RCC 7860 (cell line): Measurements from ENCODE around the gene RBP5.
"Not testable (repeated sequence)": the region's sequence is repeated elsewhere in the genome, so short reads cannot be mapped to it uniquely, and the experiment has no call there.

Source experiments
- DNase-seq: peaks from one replicate; pipeline ENCODE4 v3.0.0-alpha.2; 2015; ENCODE audit warnings: low spot score
- FAIRE-seq: peaks from 2 replicates; lab custom pipeline; 2012; peaks lifted over from hg19 to GRCh38; lab: Jason Lieb, UNC

RBP5 gene

GRCh38 chr12:7123806-7124522 is 4.7 kb downstream of the RBP5 start:
- FAIRE-seq (no peak), DNase-seq (no peak)

DNA sequence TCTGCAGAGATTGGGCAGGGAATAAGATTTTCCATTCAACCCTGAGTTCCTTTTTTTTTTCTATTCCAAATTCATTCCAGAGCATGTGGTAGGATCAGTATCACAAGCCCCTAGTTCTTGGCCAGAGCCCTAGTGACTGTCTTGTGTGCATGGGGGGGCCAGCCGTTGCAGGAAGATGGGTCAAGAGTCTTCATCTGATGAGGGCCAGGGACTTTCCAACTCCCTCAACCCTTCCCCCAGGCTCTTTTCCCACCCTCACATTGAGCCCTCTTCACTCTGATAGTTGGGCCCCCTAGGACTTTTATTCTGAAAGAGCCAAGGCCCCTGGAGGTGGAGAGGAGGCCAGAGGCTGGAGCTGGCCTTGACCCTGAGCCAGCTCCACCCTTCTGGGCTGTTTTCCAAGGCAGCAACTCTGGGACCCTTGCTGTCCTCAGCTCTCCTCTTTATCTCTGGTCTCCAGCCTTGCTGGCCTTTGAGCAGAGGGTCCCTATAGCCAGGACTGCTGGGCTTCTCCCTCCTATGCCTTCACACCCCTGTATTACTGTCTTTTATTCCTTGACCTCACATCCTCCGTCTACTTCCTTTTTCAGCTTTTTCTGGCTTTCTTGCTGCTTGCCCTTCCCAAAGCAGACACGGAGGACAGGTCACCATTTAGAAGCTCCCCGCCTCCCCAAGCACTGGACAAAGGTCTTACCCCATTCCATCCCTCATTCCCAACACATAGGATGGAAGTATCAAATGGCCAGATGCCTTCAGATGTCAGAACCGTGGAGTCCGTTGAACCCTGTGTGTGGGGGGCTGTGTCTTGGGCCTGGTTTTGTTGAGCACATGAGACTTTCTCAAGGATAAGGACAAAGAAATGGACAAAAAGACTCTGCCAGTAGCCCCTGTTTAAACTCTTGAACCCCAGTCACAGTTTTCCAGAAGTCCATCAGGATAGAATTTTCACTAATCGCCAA is 5.6 kb downstream of the RBP5 start:
- no peak for FAIRE-seq
- no peak for DNase-seq

- DNase-seq (no peak), FAIRE-seq (no peak)
Observed at GRCh38 chr12:7121324-7121723, 7.4 kb downstream of the RBP5 start.

DNA sequence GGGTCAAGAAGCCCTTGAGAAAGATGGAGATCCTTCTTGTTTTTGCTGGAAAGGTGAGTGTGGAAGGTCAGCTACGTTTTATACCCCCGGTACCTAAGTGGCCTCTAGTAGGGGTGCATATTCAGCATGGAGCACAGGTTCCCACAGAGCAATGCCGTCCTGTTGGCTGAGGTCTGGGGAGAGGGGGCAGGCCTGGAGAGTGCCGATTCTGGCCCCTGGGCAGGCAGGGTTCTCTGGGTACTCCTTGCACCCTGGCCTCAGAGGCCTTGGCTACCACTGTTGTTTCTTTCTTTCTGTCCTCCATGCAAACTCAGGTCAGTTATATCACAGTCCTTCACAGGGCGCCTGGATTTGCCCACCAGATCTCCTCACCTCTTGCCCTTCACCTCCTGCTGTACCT is 8.5 kb downstream of the RBP5 start:
- no peak for FAIRE-seq
- no peak for DNase-seq

DNA sequence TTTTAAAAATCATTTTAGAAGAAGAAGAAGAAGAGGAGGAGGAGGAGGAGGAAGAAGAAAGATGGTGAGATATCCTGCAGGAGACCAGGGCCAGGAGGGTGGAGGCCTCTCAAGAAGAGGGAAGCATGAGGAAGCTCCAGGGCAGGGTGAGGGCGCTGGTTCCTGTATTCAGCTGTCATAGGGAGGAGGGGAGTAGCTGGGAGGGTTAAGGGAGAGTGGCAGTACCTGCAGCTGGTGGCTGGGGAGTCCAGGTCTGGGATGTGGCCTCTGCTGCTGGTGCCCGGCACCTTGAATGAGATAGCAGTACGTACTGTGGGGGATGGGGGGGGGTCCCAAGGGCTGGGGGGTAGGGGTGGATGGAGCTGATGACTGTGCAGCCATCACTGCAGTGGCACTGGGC is 9.8 kb downstream of the RBP5 start:
- DNase-seq (no peak), FAIRE-seq (no peak)

GRCh38 chr12:7117670-7118069 is 11.0 kb downstream of the RBP5 start:
- no peak for FAIRE-seq

GRCh38 chr12:7116916-7117315 is 11.8 kb downstream of the RBP5 start:
- no peak for FAIRE-seq
- no peak for DNase-seq

More at GRCh38 chr12:7117670-7118069, 11.0 kb downstream of the RBP5 start:
- no peak for DNase-seq

DNA sequence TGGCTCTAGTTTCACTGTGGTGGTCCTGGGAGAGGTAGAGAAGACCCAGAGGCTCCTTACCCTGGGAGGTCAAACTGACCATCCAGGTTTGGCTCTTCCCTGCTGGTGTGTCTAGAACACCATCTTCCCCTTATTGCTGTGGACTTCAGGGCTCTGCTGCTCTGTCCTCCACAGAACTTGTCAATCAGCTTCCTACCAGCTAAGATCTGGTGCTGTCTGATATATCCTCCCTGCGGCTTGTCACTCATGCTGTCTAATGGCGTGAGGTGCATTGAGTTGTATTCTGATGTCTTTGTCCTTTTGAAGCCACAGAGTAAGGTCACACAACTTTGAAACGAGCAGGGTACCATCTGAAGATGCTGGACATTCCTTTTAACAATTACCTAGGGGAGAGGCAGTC is 12.5 kb downstream of the RBP5 start:
- FAIRE-seq (no peak), DNase-seq (no peak)

- FAIRE-seq: no peak
- DNase-seq: no peak
Observed at GRCh38 chr12:7114851-7115250, 13.8 kb downstream of the RBP5 start.

- no peak for DNase-seq
- FAIRE-seq: no peak
Observed at GRCh38 chr12:7114008-7114407, 14.7 kb downstream of the RBP5 start.

GRCh38 chr12:7113389-7113871 is 15.3 kb downstream of the RBP5 start:
- DNase-seq (peak; percentile 7), FAIRE-seq (no peak)

- DNase-seq (no peak), FAIRE-seq (no peak)
Observed at GRCh38 chr12:7112041-7112440, 16.6 kb downstream of the RBP5 start.

DNA sequence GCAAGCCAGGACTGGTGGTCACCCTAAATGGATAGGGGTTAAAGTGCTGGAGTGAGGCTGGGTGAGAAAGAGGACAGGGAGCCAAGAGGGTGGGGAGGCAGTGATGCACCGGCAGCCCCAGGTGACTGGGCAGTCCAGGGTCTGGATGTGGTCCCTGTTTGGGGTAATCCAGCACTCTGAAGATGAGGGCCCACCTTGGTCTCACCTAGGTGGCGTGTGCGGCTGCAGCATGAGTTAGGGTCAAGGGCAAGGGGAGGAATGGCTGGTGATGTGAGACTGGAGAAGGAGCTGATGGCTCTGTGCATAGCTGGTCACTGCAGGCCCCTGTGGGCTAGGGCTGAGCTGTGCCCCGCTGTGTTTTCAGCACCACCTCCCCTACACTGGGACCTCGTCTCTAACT is 18.0 kb downstream of the RBP5 start:
- no peak for FAIRE-seq
- DNase-seq: no peak

DNA sequence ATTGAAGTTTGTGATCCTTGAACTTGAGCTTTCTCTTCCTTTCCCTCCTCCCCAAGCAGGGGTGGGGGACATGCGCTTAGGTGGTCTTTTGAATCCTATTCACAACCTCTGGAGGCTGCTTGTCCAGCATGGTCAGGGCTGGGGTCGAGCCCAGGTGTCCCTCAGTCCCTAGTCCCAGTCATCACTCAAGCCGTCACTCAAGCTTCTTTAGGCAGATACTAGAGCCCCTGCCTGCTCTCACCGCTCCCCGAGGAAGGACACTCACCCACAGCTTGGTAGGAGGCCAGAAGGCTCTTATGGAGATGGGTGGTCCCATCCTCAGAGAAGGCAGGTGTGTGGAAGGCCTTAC is 19.1 kb downstream of the RBP5 start:
- FAIRE-seq (no peak), DNase-seq (no peak)

- FAIRE-seq (no peak), DNase-seq (peak; percentile 61)
Observed at GRCh38 chr12:7108796-7109571, 19.7 kb downstream of the RBP5 start, which contains the start of gene C1RL. TSS of gene C1RL (minus strand) at chr12:7109214. CDS start at chr12:7109180, 34 bp downstream.

GRCh38 chr12:7108003-7108795 is 20.5 kb downstream of the RBP5 start:
- peak; percentile 61 for DNase-seq
- FAIRE-seq: no peak

- no peak for DNase-seq
- FAIRE-seq: no peak
Observed at GRCh38 chr12:7107636-7108002, 21.1 kb downstream of the RBP5 start.

DNA sequence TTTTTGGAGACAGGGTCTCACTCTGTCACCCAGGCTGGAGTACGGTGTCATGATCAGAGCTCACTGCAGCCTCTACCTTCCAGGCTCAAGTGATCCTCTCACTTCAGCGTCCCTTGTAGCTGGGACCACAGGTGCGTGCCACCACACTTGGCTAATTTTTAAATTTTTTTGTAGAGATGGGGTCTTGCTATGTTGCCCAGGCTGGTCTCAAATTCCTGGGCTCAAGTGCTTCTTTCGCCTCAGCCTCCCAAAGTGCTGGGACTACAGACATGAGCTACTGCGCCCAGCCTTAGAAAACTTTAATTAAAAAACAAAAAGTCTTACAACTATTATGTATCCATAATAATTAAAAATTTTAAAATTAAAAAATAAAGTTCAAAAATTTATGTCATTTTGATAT is 21.5 kb downstream of the RBP5 start:
- not testable (repeated sequence) for FAIRE-seq, DNase-seq

DNA sequence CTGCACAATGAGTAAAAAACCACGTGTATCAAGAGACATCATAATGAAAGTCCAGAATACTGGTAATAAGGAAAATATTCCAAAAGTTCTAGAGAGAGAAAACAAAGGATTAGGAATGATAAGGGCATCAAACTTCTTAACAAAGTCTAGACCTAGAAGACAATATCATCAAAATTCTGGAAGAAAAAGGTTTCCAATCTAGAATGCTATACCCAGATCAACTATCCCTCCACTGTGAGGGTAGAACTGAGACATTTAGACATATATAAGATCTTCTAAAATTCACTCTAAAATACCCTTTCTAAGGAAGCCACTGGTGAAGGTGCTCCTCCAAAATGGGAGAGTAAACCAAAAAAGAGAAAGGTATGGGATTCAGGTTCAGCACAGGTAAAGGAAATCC is 22.6 kb downstream of the RBP5 start:
- no peak for FAIRE-seq
- no peak for DNase-seq

DNA sequence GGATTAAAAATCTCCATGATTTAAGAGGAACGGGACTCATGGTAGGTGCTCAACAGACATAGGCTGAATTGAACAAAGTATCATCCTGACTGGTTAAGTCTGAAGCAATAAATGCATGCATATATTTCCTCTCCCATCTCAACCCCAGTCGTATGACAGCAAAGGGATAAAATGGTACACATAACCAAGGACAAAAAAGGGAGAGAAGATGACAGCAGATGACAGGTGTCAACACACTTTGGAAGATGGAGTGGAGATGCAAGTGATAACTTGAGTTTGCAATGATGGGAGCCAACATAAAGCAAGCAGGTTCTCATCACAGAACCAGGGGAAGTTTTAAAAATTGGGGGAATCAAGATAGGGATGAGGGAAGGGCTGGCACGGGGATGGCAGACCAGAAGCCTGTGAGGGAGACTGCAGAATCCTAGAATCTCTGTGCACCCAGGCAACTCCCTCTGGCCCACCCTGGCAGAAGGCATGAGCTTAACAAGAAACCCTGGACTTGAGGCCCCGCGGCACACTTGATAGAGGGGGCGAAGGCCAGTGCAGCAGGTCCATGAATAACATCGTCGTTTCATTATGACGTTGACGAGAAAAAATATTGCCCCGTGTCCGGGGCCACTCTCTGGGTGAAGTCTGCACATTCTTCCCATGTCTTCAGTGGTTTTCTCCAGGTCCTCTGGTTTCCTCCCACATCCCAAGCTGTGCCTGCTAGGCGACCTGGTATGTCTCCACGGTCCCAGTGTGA is 24.7 kb downstream of the RBP5 start:
- FAIRE-seq: no peak
- DNase-seq: no peak
